NB4 (cell line): Measurements from ENCODE around the gene FAM20C.
A peak's percentile ranks its signal among the peaks of the same experiment; 100 is the strongest.

Experiments used
- DNase-seq: peaks from one replicate; pipeline ENCODE4 v3.0.0; 2010; ENCODE audit warnings: low read depth
- H3K4me3 ChIP-seq: one replicate; pipeline ENCODE4 v1.5.1; 2011; ENCODE audit warnings: mild to moderate bottlenecking, low read depth, low read length, moderate library complexity
- MYC ChIP-seq: IDR thresholded peaks from 2 replicates; pipeline ENCODE4 v1.6.1; 2011; ENCODE audit warnings: low read depth, low read length
- POLR2A ChIP-seq: IDR thresholded peaks from 2 replicates; pipeline ENCODE4 v1.6.1; 2011; ENCODE audit warnings: mild to moderate bottlenecking; ENCODE audit not compliant: insufficient read length; ENCODE audit errors: extremely low read depth
- TF ChIP-seq, protein P1 (sequence below): IDR thresholded peaks from 2 replicates; pipeline ENCODE4 v1.6.1; 2011; ENCODE audit warnings: low read depth, low read length
- TF ChIP-seq, protein P2 (sequence below): IDR thresholded peaks from one replicate; pipeline ENCODE4 v1.5.1; 2012; ENCODE audit warnings: low read depth, low read length

FAM20C gene

DNA sequence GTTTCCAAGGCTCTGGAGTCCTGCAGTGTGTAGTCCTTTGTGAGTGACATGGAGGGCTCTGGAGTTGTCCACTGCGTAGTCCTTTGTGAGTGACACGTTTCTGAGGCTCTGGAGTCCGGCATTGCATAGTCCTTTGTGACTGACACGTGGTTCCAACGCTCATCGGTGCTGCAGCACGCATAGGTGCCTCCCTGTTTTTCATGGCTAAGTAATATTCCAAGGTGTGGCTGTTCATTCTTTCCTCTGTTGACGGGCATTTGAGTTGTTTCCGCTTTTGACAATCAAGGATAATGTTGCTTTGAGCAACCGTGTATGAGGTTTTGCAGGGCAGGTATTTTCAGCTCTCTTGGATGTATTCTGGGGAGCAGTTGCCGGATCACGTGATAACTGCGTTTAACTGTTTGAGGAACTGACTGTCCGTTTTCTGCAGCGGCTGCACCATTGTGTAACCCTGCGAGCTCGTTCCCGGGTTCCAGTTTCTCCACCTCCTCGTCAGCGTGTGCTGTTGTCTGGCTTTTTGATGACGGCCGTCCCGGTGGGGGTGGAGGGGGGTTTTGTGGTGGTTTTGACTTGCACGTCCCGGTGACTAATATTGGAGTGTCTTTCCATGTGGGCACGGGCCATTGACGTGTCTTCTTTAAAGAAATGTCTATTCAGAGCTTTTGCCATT lies 21.1 kb downstream of the FAM20C start:
- TF ChIP-seq POLR2A: no peak
- peak; percentile 51 for TF ChIP-seq MYC
- TF ChIP-seq, protein P1, sequence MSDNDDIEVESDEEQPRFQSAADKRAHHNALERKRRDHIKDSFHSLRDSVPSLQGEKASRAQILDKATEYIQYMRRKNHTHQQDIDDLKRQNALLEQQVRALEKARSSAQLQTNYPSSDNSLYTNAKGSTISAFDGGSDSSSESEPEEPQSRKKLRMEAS: peak; percentile 21; the same call in 1 of the 2 replicates
- TF ChIP-seq, protein P2, sequence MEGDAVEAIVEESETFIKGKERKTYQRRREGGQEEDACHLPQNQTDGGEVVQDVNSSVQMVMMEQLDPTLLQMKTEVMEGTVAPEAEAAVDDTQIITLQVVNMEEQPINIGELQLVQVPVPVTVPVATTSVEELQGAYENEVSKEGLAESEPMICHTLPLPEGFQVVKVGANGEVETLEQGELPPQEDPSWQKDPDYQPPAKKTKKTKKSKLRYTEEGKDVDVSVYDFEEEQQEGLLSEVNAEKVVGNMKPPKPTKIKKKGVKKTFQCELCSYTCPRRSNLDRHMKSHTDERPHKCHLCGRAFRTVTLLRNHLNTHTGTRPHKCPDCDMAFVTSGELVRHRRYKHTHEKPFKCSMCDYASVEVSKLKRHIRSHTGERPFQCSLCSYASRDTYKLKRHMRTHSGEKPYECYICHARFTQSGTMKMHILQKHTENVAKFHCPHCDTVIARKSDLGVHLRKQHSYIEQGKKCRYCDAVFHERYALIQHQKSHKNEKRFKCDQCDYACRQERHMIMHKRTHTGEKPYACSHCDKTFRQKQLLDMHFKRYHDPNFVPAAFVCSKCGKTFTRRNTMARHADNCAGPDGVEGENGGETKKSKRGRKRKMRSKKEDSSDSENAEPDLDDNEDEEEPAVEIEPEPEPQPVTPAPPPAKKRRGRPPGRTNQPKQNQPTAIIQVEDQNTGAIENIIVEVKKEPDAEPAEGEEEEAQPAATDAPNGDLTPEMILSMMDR: no peak
- H3K4me3 ChIP-seq: no peak overlapping the region
- peak; percentile 92 for DNase-seq

- no peak overlapping the region for H3K4me3 ChIP-seq
- DNase-seq: no peak
- no peak for TF ChIP-seq MYC
- no peak for TF ChIP-seq POLR2A
- TF ChIP-seq, protein P1: no peak
- TF ChIP-seq, protein P2: no peak
Observed at GRCh38 chr7:214410-215212, 22.2 kb downstream of the FAM20C start.

- no peak overlapping the region for H3K4me3 ChIP-seq
- no peak for DNase-seq
- TF ChIP-seq, protein P2: no peak
- no peak for TF ChIP-seq MYC
Observed at GRCh38 chr7:216360-217300, 24.3 kb downstream of the FAM20C start.

GRCh38 chr7:217781-218180 lies 25.4 kb downstream of the FAM20C start:
- no peak overlapping the region for H3K4me3 ChIP-seq
- TF ChIP-seq MYC: no peak
- TF ChIP-seq POLR2A: no peak
- TF ChIP-seq, protein P1: no peak
- TF ChIP-seq, protein P2: no peak
- DNase-seq: no peak

DNA sequence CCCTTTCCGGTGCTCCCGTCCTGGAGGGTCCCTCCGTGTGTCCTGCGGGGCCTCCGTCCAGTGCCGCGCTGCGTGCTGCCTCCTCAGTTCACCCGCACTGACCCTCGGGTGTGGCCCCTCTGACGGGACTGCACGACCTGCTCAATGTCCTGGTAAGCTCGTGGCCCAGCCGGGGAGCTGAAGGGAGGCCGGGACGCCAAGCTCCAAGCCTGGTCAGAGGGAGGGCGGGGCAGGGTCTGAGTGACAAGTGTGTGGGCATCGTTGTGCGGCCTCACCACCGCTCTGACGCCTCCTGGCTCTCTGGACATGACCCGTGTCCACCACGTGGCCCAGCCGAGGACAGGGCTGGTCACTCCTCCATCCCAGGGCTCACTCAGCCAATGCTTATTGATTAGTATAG lies 25.9 kb downstream of the FAM20C start:
- TF ChIP-seq, protein P1: no peak
- TF ChIP-seq, protein P2: no peak
- TF ChIP-seq POLR2A: no peak
- TF ChIP-seq MYC: no peak
- H3K4me3 ChIP-seq: no peak overlapping the region
- DNase-seq: no peak
